ENCODE data around the gene PON2. TPM values are rescaled to one million over a fixed set of nuclear protein-coding genes. Genes with fewer than 3 reads are reported as not detected.

Gene PON2
- total and polyA plus RNA-seq, 2 of the 13 experiments (the other 11 are each of a cell fraction or from before 2014, with no cell fraction given): 202 to 217 TPM

- TF ChIP-seq POLR2G (IDR thresholded peaks at IDR 0.05; ENCODE audit: low read depth, low read length) (peak; percentile 96), IRF1 (CRISPR knock-in tag; IDR thresholded peaks at IDR 0.05; ENCODE audit: low read depth) (no peak), ONECUT2 (CRISPR knock-in tag; IDR thresholded peaks at IDR 0.05) (no peak), RFXANK (CRISPR knock-in tag; IDR thresholded peaks at IDR 0.05) (0 out of 2 replicates have a peak, but pooled peaks have one; percentile 77), CCDC6 (CRISPR knock-in tag; IDR thresholded peaks at IDR 0.05) (peak; percentile 77; the same call in 1 of the 2 replicates), HOXA3 (CRISPR knock-in tag; IDR thresholded peaks at IDR 0.05) (peak; percentile 90), ZMAT5 (CRISPR knock-in tag; IDR thresholded peaks at IDR 0.05; ENCODE audit: borderline replicate concordance, low read depth) (no peak), NFYC (CRISPR knock-in tag; IDR thresholded peaks at IDR 0.05) (no peak), HNF1B (CRISPR knock-in tag; IDR thresholded peaks at IDR 0.05) (peak; percentile 67), PPARG (CRISPR knock-in tag; conservative IDR thresholded peaks at IDR 0.05) (peak; percentile 69; the same call in 1 of the 2 replicates), ZNF572 (CRISPR knock-in tag; IDR thresholded peaks at IDR 0.05) (no peak), MBNL3 (CRISPR knock-in tag; conservative IDR thresholded peaks at IDR 0.05) (no peak), ZNF350 (CRISPR knock-in tag; IDR thresholded peaks at IDR 0.05; ENCODE audit: borderline replicate concordance, low read depth) (no peak)
- TF ChIP-seq, protein P1, sequence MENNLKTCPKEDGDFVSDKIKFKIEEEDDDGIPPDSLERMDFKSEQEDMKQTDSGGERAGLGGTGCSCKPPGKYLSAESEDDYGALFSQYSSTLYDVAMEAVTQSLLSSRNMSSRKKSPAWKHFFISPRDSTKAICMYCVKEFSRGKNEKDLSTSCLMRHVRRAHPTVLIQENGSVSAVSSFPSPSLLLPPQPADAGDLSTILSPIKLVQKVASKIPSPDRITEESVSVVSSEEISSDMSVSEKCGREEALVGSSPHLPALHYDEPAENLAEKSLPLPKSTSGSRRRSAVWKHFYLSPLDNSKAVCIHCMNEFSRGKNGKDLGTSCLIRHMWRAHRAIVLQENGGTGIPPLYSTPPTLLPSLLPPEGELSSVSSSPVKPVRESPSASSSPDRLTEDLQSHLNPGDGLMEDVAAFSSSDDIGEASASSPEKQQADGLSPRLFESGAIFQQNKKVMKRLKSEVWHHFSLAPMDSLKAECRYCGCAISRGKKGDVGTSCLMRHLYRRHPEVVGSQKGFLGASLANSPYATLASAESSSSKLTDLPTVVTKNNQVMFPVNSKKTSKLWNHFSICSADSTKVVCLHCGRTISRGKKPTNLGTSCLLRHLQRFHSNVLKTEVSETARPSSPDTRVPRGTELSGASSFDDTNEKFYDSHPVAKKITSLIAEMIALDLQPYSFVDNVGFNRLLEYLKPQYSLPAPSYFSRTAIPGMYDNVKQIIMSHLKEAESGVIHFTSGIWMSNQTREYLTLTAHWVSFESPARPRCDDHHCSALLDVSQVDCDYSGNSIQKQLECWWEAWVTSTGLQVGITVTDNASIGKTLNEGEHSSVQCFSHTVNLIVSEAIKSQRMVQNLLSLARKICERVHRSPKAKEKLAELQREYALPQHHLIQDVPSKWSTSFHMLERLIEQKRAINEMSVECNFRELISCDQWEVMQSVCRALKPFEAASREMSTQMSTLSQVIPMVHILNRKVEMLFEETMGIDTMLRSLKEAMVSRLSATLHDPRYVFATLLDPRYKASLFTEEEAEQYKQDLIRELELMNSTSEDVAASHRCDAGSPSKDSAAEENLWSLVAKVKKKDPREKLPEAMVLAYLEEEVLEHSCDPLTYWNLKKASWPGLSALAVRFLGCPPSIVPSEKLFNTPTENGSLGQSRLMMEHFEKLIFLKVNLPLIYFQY (CRISPR knock-in tag; IDR thresholded peaks at IDR 0.05; ENCODE audit: borderline replicate concordance): peak; percentile 80; the same call in 1 of the 2 replicates
These were observed at the start of gene PON2 (continued) for GRCh38 chr7:95434557-95435421.

Measured in HepG2 (cell line).